Measurements from ENCODE around the gene CHAD.
"Not testable (repeated sequence)": the region's sequence is repeated elsewhere in the genome, so short reads cannot be mapped to it uniquely, and the experiment has no call there.

The CHAD gene

DNA sequence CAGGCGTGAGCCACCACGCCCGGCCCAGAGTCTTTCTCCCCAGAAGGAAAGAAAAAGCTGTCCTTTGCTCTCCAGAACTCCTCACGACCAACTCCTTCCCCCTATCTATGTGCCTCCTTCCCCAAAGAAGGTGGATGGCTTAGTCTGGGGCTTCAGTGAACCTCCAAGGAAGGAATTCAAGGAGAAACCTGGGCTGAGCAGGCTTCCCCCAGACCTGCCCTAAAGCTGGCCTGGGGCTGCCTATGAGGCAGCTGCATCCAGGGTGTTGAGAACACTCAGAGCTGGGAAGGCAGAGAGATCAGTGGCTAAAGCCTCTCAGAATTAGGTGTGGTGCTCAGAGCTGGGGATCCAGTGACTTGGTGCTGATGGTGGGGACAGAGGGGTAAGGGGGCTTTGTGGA, 38.9 kb downstream of the CHAD start:
- no peak for DNase-seq (ENCODE audit: low spot score)

DNA sequence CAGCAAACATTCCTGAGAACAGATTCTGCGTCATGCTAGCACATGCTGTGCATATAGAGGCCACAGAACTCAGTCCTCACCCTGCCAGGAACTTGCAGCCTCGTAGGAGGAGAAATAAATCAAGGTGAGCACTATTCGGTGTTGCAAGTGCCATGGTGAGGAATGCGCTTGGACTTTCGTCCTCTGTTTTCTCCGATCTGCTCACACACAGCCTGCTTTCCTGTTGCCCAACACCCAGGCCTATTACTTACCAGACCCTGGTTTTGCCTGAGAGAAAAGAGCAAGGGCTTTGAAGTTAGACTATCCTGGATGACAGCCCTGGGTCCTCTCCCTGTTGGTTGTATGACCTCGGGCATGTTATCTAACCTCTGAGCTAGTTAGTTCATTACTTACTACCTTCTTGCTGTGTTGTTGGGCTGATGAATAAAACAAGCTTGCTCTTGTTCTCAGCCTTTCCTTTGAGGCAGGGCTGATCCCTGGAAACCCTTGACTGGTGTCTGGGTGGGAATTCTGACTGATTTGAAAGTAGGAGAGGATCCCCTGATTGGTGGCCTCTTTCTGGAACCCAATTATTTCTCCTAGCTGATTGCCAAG, 39.8 kb downstream of the CHAD start:
- no peak for DNase-seq (ENCODE audit: low spot score)

GRCh38 chr17:50428126-50428525, 40.6 kb downstream of the CHAD start:
- not testable (repeated sequence) for DNase-seq (ENCODE audit: low spot score)

DNA sequence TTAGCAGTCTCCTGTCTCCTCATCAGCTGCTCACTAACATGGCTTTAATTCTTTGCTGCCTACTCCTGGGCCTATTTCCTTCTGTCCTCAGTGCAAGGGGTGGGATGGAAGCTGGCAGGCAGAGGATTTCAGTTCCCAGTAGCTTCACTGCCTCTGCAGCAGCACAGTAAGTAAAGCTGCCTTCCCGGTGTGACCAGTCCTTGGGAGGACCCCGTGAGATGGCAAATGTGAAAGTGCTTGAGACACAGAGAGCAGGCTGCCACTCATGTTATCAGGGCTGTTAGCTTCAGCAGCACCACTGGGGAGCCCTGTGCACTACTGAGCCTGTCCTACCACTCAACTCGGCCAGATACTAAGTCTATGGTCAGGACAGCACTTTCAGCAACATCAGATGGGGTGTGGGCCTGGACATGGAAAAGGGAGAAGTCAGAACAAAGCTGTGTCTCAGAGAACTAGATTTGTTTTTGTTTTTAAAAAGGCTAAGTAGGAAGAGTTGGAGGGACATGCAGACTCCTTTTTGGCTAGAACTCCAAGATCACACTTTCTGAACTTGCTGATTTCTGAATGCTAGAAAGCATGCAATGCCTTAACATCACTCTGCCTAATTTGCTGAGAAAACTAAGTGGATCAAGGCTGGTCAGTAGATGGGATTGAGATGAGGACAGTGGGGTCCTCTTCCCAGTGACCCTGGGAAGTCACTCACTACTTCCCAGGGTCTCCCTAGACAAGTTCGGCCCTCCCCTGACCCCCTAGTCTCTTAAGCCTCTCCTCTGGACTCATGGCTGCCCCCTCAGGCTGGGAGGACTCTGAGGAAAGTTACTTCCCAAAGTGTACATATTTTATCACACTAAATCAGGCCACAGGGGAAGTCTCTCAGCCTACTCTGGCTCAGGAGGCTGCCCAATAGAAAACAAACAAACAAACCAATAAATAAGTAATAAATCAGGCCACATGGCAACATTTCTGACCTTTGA, 41.6 kb downstream of the CHAD start:
- peak; percentile 14 for DNase-seq (ENCODE audit: low spot score)

- no peak for DNase-seq (ENCODE audit: low spot score)
Measured at GRCh38 chr17:50426472-50426782, 42.3 kb downstream of the CHAD start.

- DNase-seq (ENCODE audit: low spot score): peak; percentile 67
Measured at GRCh38 chr17:50425682-50426471, 42.8 kb downstream of the CHAD start, which contains the start of gene ACSF2. Gene ACSF2, plus strand, starts transcription at chr17:50426218. Its CDS starts 44 bp downstream, at chr17:50426262.

DNA sequence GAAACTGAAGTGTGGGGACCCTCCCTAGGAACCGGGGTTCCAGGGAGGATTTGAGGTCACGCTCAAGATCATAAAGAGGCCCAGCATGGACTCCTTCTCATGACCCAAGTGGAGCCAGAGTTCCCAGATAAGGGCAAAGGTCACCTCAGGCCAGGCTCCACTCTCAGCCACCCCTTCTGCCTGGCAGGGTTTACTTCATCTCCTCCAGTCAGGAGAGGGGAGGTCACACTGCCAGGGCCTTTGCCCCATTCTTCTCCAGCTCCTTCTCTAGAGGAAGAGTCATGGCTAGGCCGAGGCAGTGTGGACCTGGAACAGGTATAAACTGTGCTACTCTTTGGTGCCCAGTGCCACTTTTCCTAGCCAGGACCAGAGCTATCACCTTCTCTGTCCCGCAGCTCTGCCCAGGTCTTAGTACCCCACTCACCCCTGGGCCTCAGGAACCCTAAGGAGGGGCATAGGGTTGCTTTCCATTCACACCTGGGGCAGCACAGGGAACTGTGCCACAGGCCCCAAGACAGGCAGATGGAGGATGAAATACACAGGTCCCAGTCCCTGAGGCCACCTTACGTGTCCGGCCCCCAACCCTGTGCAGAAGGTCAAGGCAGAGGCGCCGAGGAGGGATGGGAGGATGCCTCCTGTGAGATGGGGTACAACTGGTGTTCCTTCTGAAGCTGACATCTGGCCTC, 43.5 kb downstream of the CHAD start:
- no peak for DNase-seq (ENCODE audit: low spot score)

GRCh38 chr17:50424246-50424995, 44.3 kb downstream of the CHAD start:
- DNase-seq (ENCODE audit: low spot score): no peak

GRCh38 chr17:50423553-50424159, 45.0 kb downstream of the CHAD start:
- DNase-seq (ENCODE audit: low spot score): no peak

GRCh38 chr17:50422738-50423137, 45.9 kb downstream of the CHAD start:
- DNase-seq (ENCODE audit: low spot score): no peak

- no peak for DNase-seq (ENCODE audit: low spot score)
Measured at GRCh38 chr17:50421308-50422051, 47.2 kb downstream of the CHAD start.

DNA sequence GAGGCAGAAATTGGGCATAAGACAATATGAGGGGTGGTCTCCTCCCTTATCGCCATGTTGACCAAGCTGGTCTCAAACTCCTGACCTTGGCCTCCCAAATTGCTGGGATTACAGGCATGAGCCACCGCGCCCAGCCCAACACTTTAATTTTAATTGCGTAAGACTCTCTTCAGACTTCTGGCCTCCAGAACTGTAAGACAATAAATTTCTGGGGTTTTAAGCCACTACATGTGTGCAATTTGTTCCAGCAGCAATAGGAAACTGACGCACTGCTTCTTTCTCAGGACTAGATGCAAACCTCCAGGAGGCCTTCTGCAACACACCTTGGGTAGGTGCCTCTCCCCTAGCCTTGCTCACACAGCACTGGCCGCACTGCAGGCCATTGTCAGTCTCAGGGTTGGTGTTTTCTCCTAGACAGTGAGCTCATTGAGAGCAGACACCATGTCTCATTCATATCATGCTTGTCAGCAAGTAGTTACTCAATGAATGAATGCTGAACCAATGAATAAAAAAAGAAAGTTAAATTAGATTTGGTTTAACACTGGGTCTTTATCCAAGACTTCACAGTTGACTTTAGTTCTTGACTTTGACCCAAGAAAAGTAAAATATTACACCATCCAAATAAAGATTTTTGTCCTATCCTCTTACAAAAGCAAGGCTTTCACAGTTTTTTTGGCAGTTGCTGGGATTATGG, 48.1 kb downstream of the CHAD start:
- no peak for DNase-seq (ENCODE audit: low spot score)

DNA sequence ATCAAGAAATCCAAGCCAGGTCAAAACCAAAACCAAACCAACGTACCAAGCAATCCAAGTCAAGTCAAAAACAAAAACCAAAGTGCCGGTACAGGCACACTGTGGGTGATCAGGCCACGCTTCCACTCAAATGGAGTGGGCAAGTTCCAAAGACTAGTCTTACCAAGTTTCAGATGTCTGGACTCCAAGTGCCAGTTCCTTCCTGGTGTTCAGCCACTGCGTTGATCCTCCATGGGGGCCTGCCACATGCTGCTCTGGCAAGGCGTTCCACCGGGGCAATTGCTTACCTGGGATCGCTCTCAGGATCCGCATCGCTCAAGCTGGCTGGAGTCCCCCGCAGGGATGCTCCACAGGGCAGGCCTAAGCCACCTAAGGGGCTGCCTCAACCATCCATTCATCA, 49.1 kb downstream of the CHAD start:
- not testable (repeated sequence) for DNase-seq (ENCODE audit: low spot score)

DNA sequence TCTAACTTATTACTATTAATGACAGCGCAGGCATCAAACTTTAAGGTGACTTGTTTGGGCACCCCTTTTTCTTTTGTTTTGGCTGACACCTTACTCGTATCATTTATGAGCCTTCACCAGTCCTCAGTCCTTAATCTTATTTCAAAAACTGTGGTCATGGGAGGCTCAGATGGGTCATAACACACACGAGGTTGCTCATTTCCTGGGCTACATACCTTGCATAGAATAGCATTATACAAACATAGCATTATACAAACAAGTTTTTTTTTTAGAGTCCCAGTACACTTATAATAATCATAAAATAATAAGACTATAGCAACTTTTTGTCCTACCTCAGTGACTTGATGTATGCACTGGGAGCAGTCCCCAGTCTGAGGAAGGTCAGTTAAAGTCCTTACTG, 53.9 kb downstream of the CHAD start:
- no peak for DNase-seq (ENCODE audit: low spot score)

Measured in CD4-positive, alpha-beta T cell treated with Interleukin-6 at 100 ng/mL for 8 hours (primary cell).